Loucy (cell line): ENCODE data around the gene RGS12.

Experiments used
- H2AFZ ChIP-seq: fragments of 200-600 bp; sonication (generic); 2 replicates; pipeline ENCODE4 v1.6.0; 2016; ENCODE audit warnings: antibody characterized with exemption, mild to moderate bottlenecking, low read length, moderate library complexity
- H3F3A ChIP-seq: fragments of 200-600 bp; 2 replicates; pipeline ENCODE4 v1.6.0; 2016; ENCODE audit warnings: antibody characterized with exemption, low read depth, mild to moderate bottlenecking
- H3K27me3 ChIP-seq: fragments of 200-600 bp; sonication (generic); 2 replicates; pipeline ENCODE4 v1.6.1; 2014; ENCODE audit warnings: low read length, mild to moderate bottlenecking; ENCODE audit not compliant: insufficient read depth, poor library complexity, severe bottlenecking
- H3K36me3 ChIP-seq: fragments of 200-600 bp; sonication (generic); 2 replicates; pipeline ENCODE4 v1.6.1; 2016; ENCODE audit warnings: low read length; ENCODE audit not compliant: insufficient read depth
- H3K4me1 ChIP-seq: fragments of 200-600 bp; sonication (generic); 2 replicates; pipeline ENCODE4 v1.5.1; 2014; ENCODE audit warnings: low read length, mild to moderate bottlenecking; ENCODE audit not compliant: insufficient read depth, poor library complexity, severe bottlenecking
- H3K4me2 ChIP-seq: fragments of 200-600 bp; sonication (generic); 2 replicates; pipeline ENCODE4 v1.6.0; 2014; ENCODE audit warnings: antibody characterized with exemption, low read length, low read depth, mild to moderate bottlenecking; ENCODE audit not compliant: poor library complexity, severe bottlenecking
- H3K4me3 ChIP-seq: fragments of 200-600 bp; sonication (generic); 2 replicates; pipeline ENCODE4 v1.5.1; 2014; ENCODE audit warnings: low read length, mild to moderate bottlenecking, mixed read lengths; ENCODE audit not compliant: poor library complexity, severe bottlenecking
- H3K79me2 ChIP-seq: fragments of 200-600 bp; sonication (generic); 2 replicates; pipeline ENCODE4 v1.6.1; 2014; ENCODE audit warnings: low read length; ENCODE audit not compliant: insufficient read depth
- H3K9ac ChIP-seq: fragments of 200-600 bp; sonication (generic); 2 replicates; pipeline ENCODE4 v1.6.0; 2014; ENCODE audit warnings: mild to moderate bottlenecking, low read depth, low read length, moderate library complexity; ENCODE audit not compliant: poor library complexity, severe bottlenecking
- H3K9me2 ChIP-seq: fragments of 200-600 bp; sonication (generic); replicated peaks from 2 replicates; pipeline ENCODE4 v1.6.1; 2016; ENCODE audit warnings: low read depth, low read length, mixed read lengths
- H3K9me3 ChIP-seq: fragments of 200-600 bp; sonication (generic); 2 replicates; pipeline ENCODE4 v1.6.1; 2014; ENCODE audit warnings: mild to moderate bottlenecking, antibody characterized with exemption, low read length, low read depth; ENCODE audit not compliant: insufficient read depth
- H4K20me1 ChIP-seq: fragments of 200-600 bp; sonication (generic); 2 replicates; pipeline ENCODE4 v1.6.0; 2014; ENCODE audit warnings: antibody characterized with exemption, low read length, mild to moderate bottlenecking; ENCODE audit not compliant: insufficient read depth, poor library complexity, severe bottlenecking
- CTCF ChIP-seq: fragments of 200-600 bp; sonication (generic); conservative IDR thresholded peaks from 2 replicates; pipeline ENCODE4 v1.5.1; 2014; ENCODE audit warnings: mild to moderate bottlenecking, antibody characterized with exemption, low read length
- EZH2phosphoT487 ChIP-seq: fragments of 200-600 bp; IDR thresholded peaks from 2 replicates; pipeline ENCODE4 v1.6.1; 2018; ENCODE audit warnings: antibody characterized with exemption, mild to moderate bottlenecking, moderate library complexity, borderline replicate concordance

RGS12 gene

GRCh38 chr4:3250956-3251690 lies 41.7 kb upstream of the RGS12 start:
- Histone ChIP-seq H3K27me3 (no peaks in the 10 kb centered on the region), H3K36me3 (no peaks in the 10 kb centered on the region), H3K9me2 (no peaks in the 10 kb centered on the region), H3K79me2 (no peaks in the 10 kb centered on the region), H3K4me1 (peaks cover 9% of the 10 kb centered on the region), H3F3A (no peaks in the 10 kb centered on the region), H3K4me3 (no peak overlapping the region), H3K9me3 (no peaks in the 10 kb centered on the region), H2AFZ (no peak overlapping the region), H4K20me1 (no peaks in the 10 kb centered on the region), H3K9ac (peak overlapping the region; percentile 4), H3K4me2 (no peak overlapping the region)
- TF ChIP-seq EZH2phosphoT487 (no peak), CTCF (no peak)

- Histone ChIP-seq H2AFZ (no peak overlapping the region), H3F3A (no peaks in the 10 kb centered on the region), H3K9me3 (no peaks in the 10 kb centered on the region), H3K27me3 (no peaks in the 10 kb centered on the region), H3K4me3 (no peak overlapping the region), H3K9me2 (no peaks in the 10 kb centered on the region), H3K9ac (no peak overlapping the region), H3K4me1 (peaks cover 9% of the 10 kb centered on the region), H3K4me2 (no peak overlapping the region), H4K20me1 (no peaks in the 10 kb centered on the region), H3K36me3 (no peaks in the 10 kb centered on the region), H3K79me2 (no peaks in the 10 kb centered on the region)
- TF ChIP-seq EZH2phosphoT487 (no peak), CTCF (no peak)
These were observed 40.9 kb upstream of the RGS12 start for GRCh38 chr4:3251691-3252479.

- no peaks in the 10 kb centered on the region for H3F3A ChIP-seq
- H3K9me3 ChIP-seq = no peaks in the 10 kb centered on the region
- no peaks in the 10 kb centered on the region for H3K79me2 ChIP-seq
- H3K9ac ChIP-seq = no peak overlapping the region
- H3K4me3 ChIP-seq = no peak overlapping the region
- no peaks in the 10 kb centered on the region for H3K9me2 ChIP-seq
- H4K20me1 ChIP-seq = no peaks in the 10 kb centered on the region
- H3K4me2 ChIP-seq = no peak overlapping the region
- H3K27me3 ChIP-seq = no peaks in the 10 kb centered on the region
- H2AFZ ChIP-seq = no peak overlapping the region
- H3K4me1 ChIP-seq = peaks cover 9% of the 10 kb centered on the region
- TF ChIP-seq EZH2phosphoT487 (no peak), CTCF (no peak)
- H3K36me3 ChIP-seq = no peaks in the 10 kb centered on the region
These were observed 40.4 kb upstream of the RGS12 start for GRCh38 chr4:3252480-3252828.
